GM18499 (cell line): ENCODE results near the gene APOH.

ENCODE experiments used
- ATAC-seq: cut with Tn5 transposase; IDR thresholded peaks from one replicate; pipeline ENCODE4 v1.9.1; 2021; ENCODE audit warnings: moderate number of reproducible peaks; ENCODE audit not compliant: insufficient read depth, unreplicated experiment

Gene APOH

GRCh38 chr17:66235377-66235994 lies 6.3 kb upstream of the APOH start:
- no peak for ATAC-seq

DNA sequence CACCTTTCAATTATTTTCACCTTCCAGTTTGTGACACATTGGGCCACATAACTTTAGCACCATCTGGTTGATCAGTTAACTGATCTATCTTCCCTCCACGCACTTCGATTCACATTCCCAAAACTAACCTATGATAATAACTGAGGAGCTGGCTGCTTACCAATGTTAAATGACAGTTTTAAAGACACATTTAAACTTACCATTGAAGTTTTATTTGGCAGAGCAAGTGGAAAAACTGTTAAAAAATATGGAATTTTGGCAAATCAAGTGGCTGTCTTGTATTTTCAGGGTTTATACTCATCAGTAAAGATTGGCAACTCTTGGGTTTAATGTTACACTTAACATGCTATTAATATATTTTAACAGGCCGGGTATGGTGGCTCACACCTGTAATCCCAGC lies 5.4 kb upstream of the APOH start:
- ATAC-seq: no peak

- ATAC-seq: no peak
Measured at GRCh38 chr17:66233023-66233753, 4.0 kb upstream of the APOH start.

- no peak for ATAC-seq
Measured at GRCh38 chr17:66230922-66231591, 1.8 kb upstream of the APOH start.

DNA sequence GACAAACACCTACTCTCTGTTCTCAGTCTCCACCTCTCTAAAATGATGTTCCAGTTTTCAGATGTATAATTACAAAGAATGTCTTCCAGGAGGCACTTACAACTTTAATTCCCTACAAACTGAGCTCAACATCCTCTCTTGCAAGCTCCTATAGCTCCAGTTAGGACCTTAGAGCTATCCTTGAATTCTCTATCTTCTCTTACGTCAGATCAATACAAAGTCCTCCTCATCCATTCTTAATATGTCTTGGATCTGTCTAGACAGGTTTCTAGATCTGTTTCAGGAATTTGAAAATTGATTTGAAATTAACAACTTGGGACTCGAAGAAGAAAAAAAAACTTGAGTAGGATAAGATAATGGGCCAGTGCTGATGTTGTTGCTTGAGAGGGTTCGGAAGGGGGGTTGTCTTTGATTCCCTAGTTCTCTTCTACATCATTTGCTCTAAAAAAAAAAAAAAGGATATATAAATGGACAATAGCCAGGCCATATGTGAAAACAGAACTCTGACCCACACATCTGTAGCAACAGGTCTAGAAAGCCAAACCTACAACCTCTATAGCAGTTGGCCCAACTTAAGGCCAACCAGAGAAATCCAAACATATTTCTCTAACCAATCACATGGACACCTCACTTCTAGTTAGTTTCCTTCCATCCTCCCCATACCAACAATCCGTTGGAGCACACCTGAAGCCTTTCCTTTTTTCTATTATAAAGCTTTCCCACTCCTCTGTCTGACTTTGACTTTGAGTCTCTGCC lies 746 bp upstream of the APOH start:
- ATAC-seq: no peak

DNA sequence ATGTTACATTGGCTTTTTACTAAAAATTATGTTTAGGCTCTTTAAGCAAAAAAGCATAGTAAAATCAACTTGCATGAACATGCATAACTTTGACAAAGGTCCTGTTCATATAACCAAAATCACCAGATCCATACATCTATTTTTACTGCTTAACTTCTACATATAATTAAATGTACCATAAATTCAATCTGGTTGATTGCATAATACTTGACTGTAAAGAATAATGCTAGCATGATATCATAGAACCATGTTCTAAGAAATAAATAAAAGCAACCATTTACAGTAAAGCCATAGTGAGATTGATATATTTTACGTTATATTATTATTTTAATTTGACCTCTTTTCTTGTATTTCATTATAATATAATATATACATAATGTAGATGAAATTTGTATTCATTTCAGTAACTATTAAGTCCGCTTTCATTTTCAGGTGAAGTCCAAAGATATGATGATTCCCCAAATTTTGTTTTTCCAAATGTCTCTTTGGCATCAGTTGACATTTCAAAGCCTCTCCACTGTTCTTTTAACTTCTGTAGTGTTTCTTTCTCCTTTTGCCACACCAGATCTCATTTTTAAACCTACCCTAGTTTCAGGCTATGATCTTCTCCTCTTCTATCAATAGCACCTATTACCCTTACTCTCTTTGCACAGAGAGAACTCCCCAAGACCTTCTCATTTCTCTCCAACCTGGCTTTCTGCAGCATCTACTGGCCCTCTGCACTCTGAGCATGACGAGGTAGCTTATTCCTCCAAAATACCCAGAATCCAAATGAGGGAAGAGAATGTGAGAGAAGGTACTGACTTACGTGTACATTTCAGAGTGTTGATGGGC lies 1.8 kb downstream of the APOH start:
- no peak for ATAC-seq

GRCh38 chr17:66222798-66223350 lies 6.3 kb downstream of the APOH start:
- no peak for ATAC-seq

DNA sequence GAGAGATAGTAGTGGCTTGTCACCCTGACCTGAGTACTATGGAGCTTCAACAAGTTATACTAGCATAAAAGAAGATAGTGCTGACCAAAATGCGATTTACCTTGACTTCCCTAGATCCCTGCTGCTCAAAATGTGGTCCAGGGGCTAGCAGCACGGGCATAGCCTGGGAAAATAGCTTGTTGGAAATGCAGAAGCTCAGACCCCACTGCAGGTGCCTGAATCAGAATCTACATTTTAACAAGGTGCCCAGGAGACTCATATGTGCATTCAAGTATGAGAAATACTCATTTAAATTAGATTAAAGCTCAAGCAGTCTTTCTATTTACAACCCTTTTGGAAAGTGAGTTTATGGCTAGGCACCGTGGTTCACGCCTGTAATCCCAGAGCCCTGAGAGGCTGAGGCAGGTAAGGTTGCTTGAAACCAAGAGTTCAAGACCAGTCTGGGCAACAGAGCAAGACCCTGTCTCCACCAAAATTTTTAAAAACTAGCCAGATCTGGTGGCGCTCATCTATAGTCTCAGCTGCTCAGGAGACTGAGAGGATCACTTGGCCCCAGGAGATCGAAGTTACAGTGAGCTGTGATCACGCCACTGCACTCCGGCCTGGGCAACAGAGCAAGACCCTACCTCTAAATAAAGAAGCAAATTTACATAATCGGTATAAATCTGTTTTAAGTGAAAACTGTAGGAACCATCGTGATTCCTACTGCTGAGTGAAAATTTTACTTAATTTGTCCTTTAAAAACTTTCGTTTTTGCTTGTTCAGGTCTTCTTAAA lies 7.3 kb downstream of the APOH start:
- ATAC-seq: no peak

GRCh38 chr17:66221343-66221742 lies 7.9 kb downstream of the APOH start:
- ATAC-seq: no peak

DNA sequence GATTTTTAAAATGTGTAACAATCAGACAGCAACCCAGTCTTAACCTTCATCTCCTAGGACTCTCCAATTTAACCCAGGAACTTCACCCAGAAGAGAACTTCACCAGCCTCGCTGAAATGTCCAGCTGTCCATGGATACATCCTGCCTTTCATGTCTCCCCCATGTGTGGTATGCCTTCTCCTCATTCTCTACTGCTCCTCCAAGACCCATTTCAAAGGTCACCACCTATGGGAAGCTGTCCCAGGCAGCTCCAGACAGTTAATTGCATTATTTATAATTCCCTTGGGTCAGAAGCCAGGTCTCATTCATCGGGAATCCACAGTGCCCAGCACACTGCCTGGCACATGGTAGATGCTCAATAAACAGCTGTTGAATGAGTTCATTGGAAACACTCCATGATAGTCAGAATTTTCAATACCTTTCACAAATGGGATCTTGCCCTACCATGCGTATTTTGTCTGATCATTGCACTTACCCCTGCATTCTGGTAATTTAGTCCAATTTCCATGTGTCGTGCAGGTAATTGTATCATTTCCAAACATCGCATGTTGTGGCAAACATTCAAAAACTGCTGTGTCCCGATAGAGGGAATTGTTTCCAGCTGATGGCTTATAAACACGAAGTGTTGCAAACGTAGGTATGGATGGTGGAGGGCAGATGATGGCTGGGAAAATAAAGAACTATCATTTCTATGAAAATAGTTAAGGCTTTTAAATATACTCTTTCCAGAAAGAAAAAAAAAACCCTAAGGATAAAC lies 9.0 kb downstream of the APOH start:
- ATAC-seq: no peak

DNA sequence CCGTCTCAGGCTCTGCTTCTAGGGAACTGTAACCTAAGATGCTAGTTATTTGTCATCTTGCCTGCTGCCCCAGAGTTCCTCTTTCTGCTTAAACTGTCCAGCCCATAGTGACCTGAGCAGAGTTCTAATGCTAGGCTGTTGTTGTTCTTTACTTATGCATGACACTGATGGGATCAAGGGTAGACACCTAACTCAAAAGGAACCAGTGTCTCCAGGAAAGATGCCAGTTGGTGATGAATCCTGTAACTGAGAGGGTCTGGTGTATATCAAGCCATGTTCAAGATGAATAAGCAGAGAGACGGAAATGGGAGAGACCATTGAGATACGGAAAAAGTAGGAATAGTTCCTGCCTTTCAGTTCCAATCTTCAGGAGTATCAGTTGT lies 13.7 kb downstream of the APOH start:
- no peak for ATAC-seq

DNA sequence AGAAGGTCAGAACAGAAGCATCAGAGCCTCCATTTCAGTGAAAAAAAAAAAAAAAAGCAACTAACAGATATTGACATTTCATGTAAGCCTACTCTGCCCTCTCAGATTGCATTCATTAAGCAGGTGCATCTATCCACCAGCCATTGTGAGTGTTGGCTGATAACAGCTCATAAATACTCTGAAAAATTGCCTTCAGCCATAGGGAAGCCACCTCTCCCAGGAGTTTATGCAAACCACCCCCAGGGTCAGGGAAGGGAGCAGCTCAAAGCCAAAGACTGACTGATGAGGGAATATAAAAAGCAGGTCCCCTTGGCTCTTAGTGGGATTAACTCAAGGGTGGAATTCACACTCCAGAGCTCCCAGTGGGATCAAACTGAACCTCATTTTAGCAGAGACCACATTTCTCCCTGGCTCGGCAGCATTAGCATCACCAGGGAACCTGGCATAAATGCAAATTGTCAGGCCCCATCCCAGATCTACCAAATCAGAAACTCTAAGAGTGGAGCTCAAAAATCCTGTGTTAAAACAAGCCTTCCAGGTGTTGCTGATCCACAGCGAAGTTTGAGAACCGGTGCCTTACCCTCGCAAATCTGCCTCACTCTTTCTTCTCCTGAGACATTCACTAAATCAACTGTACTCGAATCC lies 14.2 kb downstream of the APOH start:
- no peak for ATAC-seq

GRCh38 chr17:66211047-66211810 lies 18.0 kb downstream of the APOH start:
- ATAC-seq: no peak

DNA sequence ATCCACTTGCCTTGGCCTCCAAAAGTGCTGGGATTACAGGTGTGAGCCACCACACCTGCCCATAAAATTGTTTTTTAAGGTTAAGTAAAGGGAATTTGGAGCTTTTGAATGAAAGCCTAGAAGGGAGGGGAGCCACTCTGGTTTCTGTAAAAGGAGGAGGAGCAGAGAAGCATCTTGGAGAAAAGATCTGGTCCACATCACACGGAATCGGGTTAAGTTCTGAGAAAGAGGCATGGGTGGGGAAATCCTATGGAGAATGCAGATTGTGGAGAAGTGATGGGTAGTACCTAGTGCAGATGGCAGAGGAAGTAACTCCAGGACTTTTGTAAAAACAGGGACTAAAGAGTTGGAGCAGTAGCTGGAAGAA lies 19.0 kb downstream of the APOH start:
- no peak for ATAC-seq

GRCh38 chr17:66207936-66208335 lies 21.3 kb downstream of the APOH start:
- ATAC-seq: no peak

DNA sequence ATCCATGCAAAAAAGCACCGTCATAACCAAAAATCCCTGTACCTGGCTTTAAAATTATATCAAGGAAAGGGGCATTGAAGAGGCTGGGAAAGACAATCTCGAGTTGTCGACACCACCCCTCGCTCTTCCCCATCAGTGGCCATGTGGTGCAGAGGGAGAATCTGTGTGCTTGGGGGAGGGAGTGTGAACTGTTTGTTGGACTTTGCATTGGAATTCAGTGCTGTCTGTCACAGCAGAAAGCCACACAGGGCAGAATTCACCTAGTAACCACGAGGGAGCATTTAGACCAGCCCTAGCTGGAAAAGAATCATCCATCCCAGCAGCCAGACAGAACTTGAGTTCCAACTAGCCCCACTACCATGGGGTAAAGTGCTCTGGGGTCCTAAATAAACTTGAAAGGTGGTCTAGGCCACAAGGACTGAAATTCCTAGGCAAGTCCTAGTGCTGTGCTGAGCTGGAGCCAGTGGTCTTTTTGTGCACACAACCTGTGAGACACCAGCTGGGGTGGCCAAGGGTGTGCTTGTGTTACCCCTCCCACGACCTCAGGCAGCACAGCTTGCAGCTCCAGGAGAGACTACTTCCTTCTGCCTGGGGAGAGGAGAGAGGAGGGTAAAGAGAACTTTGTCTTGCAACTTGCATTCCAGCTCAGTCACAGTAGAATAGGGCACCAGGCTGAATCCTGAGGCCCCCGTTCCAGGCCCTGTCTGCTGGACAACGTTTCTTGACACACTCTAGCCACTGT lies 25.8 kb downstream of the APOH start:
- no peak for ATAC-seq

DNA sequence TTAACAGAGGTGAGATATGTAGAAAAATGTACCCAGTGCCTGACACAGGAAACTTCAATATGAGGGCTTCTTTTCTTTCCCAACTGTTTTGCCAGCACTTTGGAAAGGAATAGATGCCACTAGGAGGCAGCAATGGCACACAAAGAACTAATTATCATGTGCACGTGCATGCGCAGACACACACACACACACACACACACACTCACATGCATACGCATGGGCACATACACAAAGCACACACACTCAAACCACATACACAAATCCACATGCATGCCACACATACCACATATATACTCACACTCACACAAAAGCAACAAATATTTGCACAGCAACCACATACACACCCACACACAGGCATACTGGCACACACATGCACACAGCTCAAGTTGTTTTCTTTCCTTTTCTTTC lies 28.5 kb downstream of the APOH start:
- no peak for ATAC-seq
